HepG2 (cell line): ENCODE measurements around the gene SP4. TPM values are rescaled to one million over a fixed set of nuclear protein-coding genes. Genes with fewer than 3 reads are reported as not detected.

Experiments
- ATAC-seq: fragments of 200-7000 bp; cut with Tn5 transposase; 3 replicates; pipeline ENCODE4 v1.9.1; 2020; ENCODE audit warnings: mild to moderate bottlenecking, moderate library complexity
- BruUV-seq: library from RNA; stranded (reverse); fragments of 400-500 nt; replicated peaks from 2 replicates; lab custom pipeline; 2021; lab: Mats Ljungman, UMichigan
- CTCF ChIA-PET: fragments of 300-600 bp; formaldehyde crosslinking; extraction: SDS; loops from one replicate; lab custom pipeline; 2021; ENCODE audit warnings: low total read pairs, inconsistent platforms, low intra/inter-chr PET ratio; lab: Yijun Ruan, JAX
- POLR2A ChIA-PET: fragments of 350-600 bp; sonication (Branson Sonifier 250); formaldehyde crosslinking; loops from one replicate; lab custom pipeline; 2020; ENCODE audit warnings: antibody characterized with exemption, inconsistent platforms; lab: Yijun Ruan, JAX
- DNase-seq: peaks from one replicate; pipeline ENCODE4 v3.0.0-alpha.2; 2015; ENCODE audit warnings: low spot score
- FAIRE-seq: peaks from 3 replicates; lab custom pipeline; 2011; peaks lifted over from hg19 to GRCh38; lab: Jason Lieb, UNC
- H2AFZ ChIP-seq: one replicate; pipeline ENCODE4 v1.6.1; 2011; ENCODE audit warnings: low read length, inconsistent platforms
- H3K27ac ChIP-seq: fragments of 300-600 bp; 3 replicates; pipeline ENCODE4 v1.8.0; 2011; ENCODE audit warnings: mixed run types, mild to moderate bottlenecking, mixed read lengths, low read length, inconsistent platforms; ENCODE audit not compliant: insufficient read depth; ENCODE audit errors: extremely low read length
- H3K27me3 ChIP-seq, 2 experiments: fragments of 200-600 bp in 1 of 2; 2 replicates in 1 of 2; 3 replicates in 1 of 2; pipeline versions ENCODE4 v1.6.0 to v1.8.0; 2011; ENCODE audit warnings: low read length in 2 of 2, mild to moderate bottlenecking in 2 of 2, moderate library complexity in 2 of 2, inconsistent platforms in 1 of 2; ENCODE audit not compliant: insufficient read depth in 2 of 2, control insufficient read depth in 1 of 2
- H3K36me3 ChIP-seq, 2 experiments: fragments of 200-600 bp in 1 of 2; replicated peaks in 1 of 2; 2 replicates in 1 of 2; 3 replicates in 1 of 2; pipeline versions ENCODE4 v1.5.1 to v1.8.0; 2011; ENCODE audit warnings: low read length in 2 of 2, inconsistent platforms in 1 of 2; ENCODE audit not compliant: insufficient read depth in 2 of 2, control insufficient read depth in 1 of 2
- H3K4me1 ChIP-seq: 2 replicates; pipeline ENCODE4 v1.5.1; 2012; ENCODE audit warnings: low read length, inconsistent platforms; ENCODE audit not compliant: insufficient read depth
- H3K4me2 ChIP-seq: 2 replicates; pipeline ENCODE4 v1.6.0; 2011; ENCODE audit warnings: low read depth, low read length, inconsistent platforms
- H3K4me3 ChIP-seq, 3 experiments: fragments of 200-600 bp in 1 of 3; sonication (generic), shearing (Covaris generic) in 1 of 3; replicated peaks in 1 of 3; 2 replicates each; pipeline ENCODE4 v1.5.1; 2011 to 2016; ENCODE audit warnings: low read length in 3 of 3, inconsistent platforms in 2 of 3, low read depth in 2 of 3, mild to moderate bottlenecking in 2 of 3, control low read depth in 1 of 3, mixed read lengths in 1 of 3; ENCODE audit not compliant: insufficient read depth in 1 of 3
- H3K79me2 ChIP-seq: one replicate; pipeline ENCODE4 v1.6.1; 2011; ENCODE audit warnings: low read length, inconsistent platforms; ENCODE audit not compliant: insufficient read depth
- H3K9ac ChIP-seq: 2 replicates; pipeline ENCODE4 v1.6.0; 2011; ENCODE audit warnings: mild to moderate bottlenecking, low read depth, low read length, inconsistent platforms; ENCODE audit not compliant: insufficient read depth
- H3K9me3 ChIP-seq: 2 replicates; pipeline ENCODE4 v1.5.1; 2012; ENCODE audit warnings: mild to moderate bottlenecking, low read length
- H4K20me1 ChIP-seq: 2 replicates; pipeline ENCODE4 v1.6.0; 2011; ENCODE audit warnings: inconsistent platforms, mild to moderate bottlenecking, low read length, moderate library complexity; ENCODE audit not compliant: insufficient read depth
- ATF7 ChIP-seq, 2 experiments: fragments of 450-650 bp in 1 of 2; sonication (generic) in 1 of 2; formaldehyde crosslinking in 1 of 2; IDR thresholded peaks; 2 replicates each; pipeline versions ENCODE4 v1.4.0 to v1.6.1; 2016 to 2020; ENCODE audit warnings: antibody characterized with exemption in 1 of 2, mild to moderate bottlenecking in 1 of 2, missing genetic modification reagents in 1 of 2
- HES4 ChIP-seq: sonication (generic); formaldehyde crosslinking; IDR thresholded peaks from 2 replicates; pipeline ENCODE4 v1.9.0; 2021; ENCODE audit warnings: mild to moderate bottlenecking, missing genetic modification reagents, borderline replicate concordance
- KLF16 ChIP-seq, 2 experiments: sonication (generic) in 1 of 2; formaldehyde crosslinking in 1 of 2; IDR thresholded peaks; 2 replicates each; pipeline versions ENCODE4 v1.6.1 to v1.8.0; 2016 to 2023; ENCODE audit warnings: missing genetic modification reagents in 2 of 2, missing compliant biosample characterization in 1 of 2
- MLLT10 ChIP-seq: sonication (generic); formaldehyde crosslinking; IDR thresholded peaks from 2 replicates; pipeline ENCODE4 v1.4.0; 2020; ENCODE audit warnings: missing genetic modification reagents
- NBN ChIP-seq: fragments of 450-650 bp; conservative IDR thresholded peaks from 2 replicates; pipeline ENCODE4 v1.6.1; 2017
- POLR2AphosphoS2 ChIP-seq: IDR thresholded peaks from 2 replicates; pipeline ENCODE4 v1.6.1; 2011; ENCODE audit warnings: low read depth, low read length, improper control_type of control experiment
- REL ChIP-seq: sonication (generic); formaldehyde crosslinking; conservative IDR thresholded peaks from 2 replicates; pipeline ENCODE4 v1.8.0; 2022; ENCODE audit warnings: mild to moderate bottlenecking, missing genetic modification reagents, moderate library complexity
- TEF ChIP-seq: sonication (generic); formaldehyde crosslinking; IDR thresholded peaks from 2 replicates; pipeline ENCODE4 v1.5.0; 2020; ENCODE audit warnings: missing genetic modification reagents
- TFDP1 ChIP-seq: IDR thresholded peaks from 2 replicates; pipeline ENCODE4 v1.6.1; 2016; ENCODE audit warnings: missing compliant biosample characterization, missing genetic modification reagents, borderline replicate concordance
- ZC3H4 ChIP-seq: sonication (generic); formaldehyde crosslinking; IDR thresholded peaks from 2 replicates; pipeline ENCODE4 v1.4.0; 2020; ENCODE audit warnings: missing genetic modification reagents, borderline replicate concordance
- ZKSCAN8 ChIP-seq: IDR thresholded peaks from 2 replicates; pipeline ENCODE4 v1.6.1; 2016; ENCODE audit warnings: borderline replicate concordance, missing genetic modification reagents, missing compliant biosample characterization
- ZNF225 ChIP-seq: sonication (generic); formaldehyde crosslinking; IDR thresholded peaks from 2 replicates; pipeline ENCODE4 v1.4.0; 2020; ENCODE audit warnings: mild to moderate bottlenecking, missing genetic modification reagents
- ZNF652 ChIP-seq: IDR thresholded peaks from 2 replicates; pipeline ENCODE4 v1.6.1; 2016; ENCODE audit warnings: low read depth, borderline replicate concordance
- WGBS: methylation state at CpG from one replicate; pipeline ENCODE4 v1.1.6; 2017; ENCODE audit warnings: low lambda C conversion rate; 5-methylcytosine and 5-hydroxymethylcytosine counted together
- in situ Hi-C: cut with HindIII; loops from 2 replicates; pipeline ENCODE4 v1.10.0; 2017; ENCODE audit warnings: low pct_unique_long_range_greater_than_20kb; ENCODE audit not compliant: extremely low pct_ligation_motif_present
- intact Hi-C: fragments of 100-400 bp; cut with micrococcal nuclease; formaldehyde crosslinking; loops from one replicate; pipeline ENCODE4 v1.10.0; 2022; ENCODE audit not compliant: unreplicated experiment
- polyA plus RNA-seq, 8 experiments: library from polyadenylated mRNA; depleted of rRNA in 3 of 8; stranded (reverse) in 7 of 8; unstranded in 1 of 8; fragments of >200 nt; fragmentation: Illumina TruSeq in 4 of 8; extraction: Trizol in 4 of 8; gene quantifications; 2 replicates each; pipeline versions ENCODE4 v1.2.1 to v1.2.3, GENCODE V29; 2011 to 2016; ENCODE audit warnings: low read depth in 4 of 8, missing spikeins in 1 of 8, mixed read lengths in 1 of 8; ENCODE audit not compliant: insufficient read depth in 1 of 8
- total RNA-seq, 5 experiments: library from RNA; depleted of rRNA; stranded (reverse); fragments of >200 nt; fragmentation: Illumina TruSeq; extraction: Trizol; gene quantifications; 2 replicates each; pipeline ENCODE4 v1.2.3, GENCODE V29; 2016; ENCODE audit warnings: low read depth in 1 of 5

The SP4 gene
- total and polyA plus RNA-seq, 2 of the 13 experiments (the other 11 are each of a cell fraction or from before 2014, with no cell fraction given), result 2.7 to 4.8 TPM

- TF ChIP-seq TFDP1 (CRISPR knock-in tag), result no peak
- TF ChIP-seq POLR2AphosphoS2, result no peak
- no peak for TF ChIP-seq ZC3H4
- TF ChIP-seq ZNF652 (CRISPR knock-in tag), result no peak
- no peak for TF ChIP-seq ZNF225 (CRISPR knock-in tag)
- TF ChIP-seq HES4, result no peak
- TF ChIP-seq ATF7 (IDR thresholded peaks at IDR 0.05), result no peak
- no peak for TF ChIP-seq ATF7 (CRISPR knock-in tag; IDR thresholded peaks at IDR 0.05)
- no peak for TF ChIP-seq REL (CRISPR knock-in tag)
- TF ChIP-seq MLLT10 (CRISPR knock-in tag), result no peak
Measured at GRCh38 chr7:21550076-21550475, 122.2 kb downstream of the SP4 start (continued).

- no peak for TF ChIP-seq TEF (CRISPR knock-in tag)
- TF ChIP-seq NBN, result no peak
- TF ChIP-seq KLF16 (CRISPR knock-in tag; IDR thresholded peaks at IDR 0.05), result no peak
- TF ChIP-seq ZKSCAN8, result no peak
- TF ChIP-seq, all 625 proteins: peak for 0
- POLR2A ChIA-PET, result no interaction called here
- no peak overlapping the region for H3K4me3 ChIP-seq
- in situ Hi-C loops (no loop called here), intact Hi-C loops (no loop called here)
- no peaks in the 10 kb centered on the region for H3K79me2 ChIP-seq
- no peaks in the 10 kb centered on the region for H3K4me1 ChIP-seq
- no peaks in the 10 kb centered on the region for H3K9me3 ChIP-seq
- BruUV-seq, result no TSS peak
- H2AFZ ChIP-seq, result no peak overlapping the region
- ATAC-seq (no peak), FAIRE-seq (no peak), DNase-seq (no peak)
- H4K20me1 ChIP-seq, result no peaks in the 10 kb centered on the region
- 0 out of 5 replicates have a peak, but pooled peaks cover 0 to 2% of the 10 kb centered on the region in 2 experiments for H3K27me3 ChIP-seq
- no peak overlapping the region for H3K27ac ChIP-seq
- no peaks in the 10 kb centered on the region for H3K36me3 ChIP-seq
- no peak overlapping the region for H3K9ac ChIP-seq
- 29% methylated on average over 6 of the region's 6 CpGs for WGBS
- H3K4me2 ChIP-seq, result no peak overlapping the region
- CTCF ChIA-PET, result no interaction called here
Measured at GRCh38 chr7:21550821-21551531, 123.1 kb downstream of the SP4 start.
